ENCODE data around the gene DAGLA.

- TF ChIP-seq POLR2A (IDR thresholded peaks at IDR 0.05): no peak
- no peak for TF ChIP-seq CTCF (IDR thresholded peaks at IDR 0.05)
Measured at GRCh38 chr11:61686066-61686465, 5.9 kb downstream of the DAGLA start.
